Measurements from ENCODE around the gene PTCD3.
A peak's percentile ranks its signal among the peaks of the same experiment; 100 is the strongest.

Gene PTCD3

DNA sequence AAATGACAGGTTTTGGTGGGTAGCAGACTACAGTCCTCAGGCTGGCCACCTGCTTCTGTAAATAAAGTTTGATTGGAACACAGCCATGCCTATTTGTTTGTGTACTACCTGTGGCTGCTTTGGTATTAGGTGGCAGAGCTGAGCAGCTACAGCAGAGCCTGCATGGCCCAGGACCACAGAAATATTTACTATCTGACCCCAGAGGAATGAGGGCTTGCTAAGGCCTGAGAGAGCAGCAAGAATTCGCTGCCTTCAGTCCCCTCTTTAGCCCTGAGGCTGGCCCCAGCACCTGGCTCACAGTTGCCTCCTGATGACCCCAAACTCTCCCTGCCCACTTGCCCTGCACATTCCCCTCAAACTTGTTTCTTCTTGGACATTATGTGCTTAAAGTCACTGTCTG lies 32.8 kb upstream of the PTCD3 start:
- peaks cover 59% of the 10 kb centered on the region for H3K36me3 Mint-ChIP-seq (ENCODE audit: low read depth)
- no peaks in the 10 kb centered on the region for H3K27me3 Mint-ChIP-seq (ENCODE audit: low read depth)
- no peak overlapping the region for H3K4me3 Mint-ChIP-seq
- H3K9me3 Mint-ChIP-seq, result no peaks in the 10 kb centered on the region
- H3K27ac Mint-ChIP-seq, result no peak overlapping the region
- H3K4me1 Mint-ChIP-seq (ENCODE audit: low read depth), result peaks cover 32% of the 10 kb centered on the region

DNA sequence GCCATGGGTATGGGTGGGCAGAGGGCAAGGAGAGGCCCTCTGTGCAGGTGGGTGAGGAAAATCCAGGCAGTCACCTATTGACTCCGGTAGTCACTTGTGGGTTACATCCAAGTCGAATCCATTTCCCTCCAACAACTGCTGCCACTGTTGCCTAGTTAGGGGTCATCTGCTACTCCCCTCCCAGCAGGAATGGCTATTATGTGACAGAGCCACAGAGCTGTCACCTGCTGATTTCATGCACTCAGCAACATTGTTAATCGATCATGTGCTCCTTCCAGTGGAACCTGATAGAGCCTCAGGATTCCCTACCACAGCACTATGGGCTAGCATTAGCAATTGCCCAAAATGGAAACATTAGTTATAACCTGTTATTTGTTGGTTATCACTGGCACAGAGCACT lies 31.8 kb upstream of the PTCD3 start:
- Mint-ChIP-seq H3K9me3 (no peaks in the 10 kb centered on the region), H3K36me3 (ENCODE audit: low read depth) (peaks cover 61% of the 10 kb centered on the region), H3K27ac (no peak overlapping the region), H3K4me3 (no peak overlapping the region), H3K27me3 (ENCODE audit: low read depth) (no peaks in the 10 kb centered on the region), H3K4me1 (ENCODE audit: low read depth) (peaks cover 38% of the 10 kb centered on the region)

DNA sequence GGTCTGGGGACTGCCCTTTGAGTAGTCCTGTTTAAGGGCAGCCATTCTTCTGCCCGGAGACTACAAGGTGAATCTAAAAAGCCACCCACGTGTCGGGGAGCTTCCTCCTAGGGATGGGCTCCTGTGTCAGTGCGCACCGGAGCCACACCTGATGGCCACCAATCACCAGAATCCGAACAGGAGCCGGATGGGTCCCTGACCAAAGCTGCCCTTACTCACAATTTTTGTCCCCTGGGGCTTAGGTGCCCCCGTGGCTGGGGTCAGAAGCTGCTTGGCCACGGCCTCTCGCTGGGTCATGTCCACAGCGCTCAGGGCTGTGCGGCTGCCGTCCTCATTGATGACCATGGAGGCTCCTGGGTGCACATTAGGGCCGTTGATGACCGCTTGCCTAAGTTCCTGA lies 31.2 kb upstream of the PTCD3 start:
- peaks cover 58% of the 10 kb centered on the region for H3K36me3 Mint-ChIP-seq (ENCODE audit: low read depth)
- H3K4me1 Mint-ChIP-seq (ENCODE audit: low read depth), result peaks cover 41% of the 10 kb centered on the region
- no peaks in the 10 kb centered on the region for H3K27me3 Mint-ChIP-seq (ENCODE audit: low read depth)
- no peaks in the 10 kb centered on the region for H3K9me3 Mint-ChIP-seq
- H3K4me3 Mint-ChIP-seq, result no peak overlapping the region
- H3K27ac Mint-ChIP-seq, result no peak overlapping the region

DNA sequence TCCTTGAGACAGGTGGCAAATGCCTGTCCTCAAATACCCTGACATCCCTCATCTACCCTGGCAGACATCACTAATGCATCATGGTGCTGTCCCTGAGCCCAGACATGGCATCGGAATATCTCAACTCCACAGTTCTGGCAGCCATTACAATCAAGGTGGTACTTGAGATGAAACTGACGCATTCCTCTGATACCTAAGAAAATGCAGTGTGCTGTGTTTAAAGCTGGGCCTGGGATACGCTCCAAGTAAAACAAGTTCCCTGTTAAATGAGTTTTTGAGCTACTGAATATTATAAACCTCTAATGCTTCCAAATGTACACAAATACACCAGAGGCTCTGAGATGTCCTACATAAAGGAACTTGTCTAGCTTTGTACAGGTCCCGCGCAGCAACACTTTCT lies 30.1 kb upstream of the PTCD3 start:
- peaks cover 50% of the 10 kb centered on the region for H3K4me1 Mint-ChIP-seq (ENCODE audit: low read depth)
- H3K27ac Mint-ChIP-seq, result no peak overlapping the region
- H3K4me3 Mint-ChIP-seq, result no peak overlapping the region
- peaks cover 55% of the 10 kb centered on the region for H3K36me3 Mint-ChIP-seq (ENCODE audit: low read depth)
- H3K9me3 Mint-ChIP-seq, result no peaks in the 10 kb centered on the region
- H3K27me3 Mint-ChIP-seq (ENCODE audit: low read depth), result no peaks in the 10 kb centered on the region

DNA sequence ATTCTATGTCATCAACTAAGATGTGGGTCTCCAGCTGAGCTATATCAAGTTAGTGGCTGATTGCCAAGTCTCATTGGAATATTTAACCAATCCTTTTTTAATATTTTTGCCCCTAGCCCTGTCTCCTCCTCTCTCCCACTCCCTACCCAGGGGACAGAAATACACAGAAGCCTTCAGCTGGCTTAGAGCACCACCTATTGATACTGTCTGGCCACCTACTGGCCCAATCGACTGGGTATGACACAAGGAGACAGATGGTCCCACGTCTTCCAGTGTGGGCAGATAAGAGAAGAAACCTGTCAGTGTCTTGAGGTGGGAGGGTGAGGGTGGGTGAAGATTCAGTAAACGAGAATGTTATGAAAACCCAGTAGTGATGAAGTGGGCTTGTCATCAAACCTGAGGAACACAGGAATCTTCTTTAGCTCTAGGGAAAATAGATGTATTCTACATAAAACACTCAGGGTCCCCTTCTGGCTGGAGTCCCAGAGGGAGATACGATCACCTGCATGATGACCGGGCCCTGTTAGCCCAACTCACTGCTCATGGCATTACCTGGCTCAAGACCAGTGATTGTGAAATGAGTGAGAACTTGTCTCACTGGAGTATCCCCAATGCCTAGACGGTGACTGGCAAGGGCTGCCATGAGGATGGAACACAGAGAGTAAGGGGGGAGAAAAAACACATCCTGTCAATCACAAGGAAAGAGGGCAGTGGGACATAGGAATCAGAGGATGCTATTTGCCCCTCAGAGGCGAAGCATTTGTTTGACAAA lies 27.1 kb upstream of the PTCD3 start:
- no peaks in the 10 kb centered on the region for H3K9me3 Mint-ChIP-seq
- H3K4me3 Mint-ChIP-seq, result peak overlapping the region; percentile 42
- H3K27ac Mint-ChIP-seq, result peak overlapping the region; percentile 75
- H3K36me3 Mint-ChIP-seq (ENCODE audit: low read depth), result peaks cover 38% of the 10 kb centered on the region
- peaks cover 48% of the 10 kb centered on the region for H3K4me1 Mint-ChIP-seq (ENCODE audit: low read depth)
- H3K27me3 Mint-ChIP-seq (ENCODE audit: low read depth), result no peaks in the 10 kb centered on the region

DNA sequence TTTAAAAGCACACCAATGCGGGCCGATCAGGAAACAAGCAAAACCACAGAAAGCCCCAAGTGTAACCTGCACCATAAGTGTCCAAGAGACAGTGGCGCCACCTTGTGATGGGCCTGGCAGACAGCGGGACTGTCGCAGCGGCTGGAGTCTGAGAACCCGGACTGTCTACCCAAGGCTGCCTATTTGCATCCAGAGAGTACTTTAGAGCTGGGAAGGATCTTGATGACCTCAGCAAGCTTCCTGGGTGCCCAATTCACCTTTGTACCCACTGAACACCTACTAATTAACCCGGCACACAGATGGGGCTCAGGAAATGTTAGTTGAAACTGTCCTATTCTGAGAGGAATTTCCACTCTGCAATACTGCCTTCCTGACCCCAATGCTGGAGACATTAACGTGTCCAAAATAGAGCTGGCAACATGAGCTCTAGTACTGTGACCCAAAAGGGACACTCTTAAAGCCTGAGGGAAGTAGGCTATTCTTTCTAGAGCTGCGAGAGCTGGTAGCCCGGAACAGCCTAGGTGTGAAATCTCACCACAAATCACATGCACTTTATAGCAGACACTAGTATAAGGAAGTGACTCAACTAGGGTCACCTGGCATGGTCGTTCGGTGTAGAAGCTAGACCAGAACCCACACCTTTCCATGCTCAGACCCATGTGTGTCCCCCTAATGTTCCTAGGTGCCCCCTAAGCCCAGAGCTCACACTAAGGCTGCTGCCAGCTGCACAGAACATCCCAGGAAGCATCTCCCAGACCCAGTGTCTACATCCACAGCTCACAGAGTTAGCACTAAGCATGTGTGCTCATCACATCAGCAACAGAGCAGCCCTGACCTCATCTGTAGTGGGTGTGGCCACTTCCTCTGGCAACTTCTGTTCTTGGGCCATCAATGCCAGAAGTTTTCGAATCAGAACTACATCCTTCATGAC lies 25.8 kb upstream of the PTCD3 start:
- Mint-ChIP-seq H3K4me3 (peak overlapping the region; percentile 33), H3K9me3 (no peaks in the 10 kb centered on the region), H3K4me1 (ENCODE audit: low read depth) (peaks cover 48% of the 10 kb centered on the region), H3K27me3 (ENCODE audit: low read depth) (no peaks in the 10 kb centered on the region), H3K27ac (peak overlapping the region; percentile 87), H3K36me3 (ENCODE audit: low read depth) (peaks cover 32% of the 10 kb centered on the region)

DNA sequence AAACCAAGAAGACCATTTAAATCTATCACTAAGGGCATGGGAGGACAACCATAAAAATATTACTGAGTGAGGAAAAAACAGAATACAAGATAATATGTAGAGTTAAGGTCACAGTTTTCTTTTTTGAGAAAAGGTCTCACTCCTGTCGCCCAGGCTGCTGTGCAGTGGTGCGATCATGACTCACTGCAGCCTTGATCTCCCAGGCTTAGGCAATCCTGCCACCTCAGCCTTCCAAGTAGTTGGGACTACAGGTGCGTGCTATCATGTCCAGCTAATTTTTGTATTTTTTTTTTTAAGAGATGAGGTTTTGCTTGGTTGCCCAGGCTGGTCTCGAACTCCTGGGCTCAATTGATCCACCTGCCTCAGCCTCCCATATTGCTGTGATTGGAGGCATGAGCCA lies 24.3 kb upstream of the PTCD3 start:
- Mint-ChIP-seq H3K36me3 (ENCODE audit: low read depth) (peaks cover 31% of the 10 kb centered on the region), H3K27me3 (ENCODE audit: low read depth) (no peaks in the 10 kb centered on the region), H3K4me1 (ENCODE audit: low read depth) (peaks cover 42% of the 10 kb centered on the region), H3K9me3 (no peaks in the 10 kb centered on the region), H3K27ac (no peak overlapping the region), H3K4me3 (no peak overlapping the region)

DNA sequence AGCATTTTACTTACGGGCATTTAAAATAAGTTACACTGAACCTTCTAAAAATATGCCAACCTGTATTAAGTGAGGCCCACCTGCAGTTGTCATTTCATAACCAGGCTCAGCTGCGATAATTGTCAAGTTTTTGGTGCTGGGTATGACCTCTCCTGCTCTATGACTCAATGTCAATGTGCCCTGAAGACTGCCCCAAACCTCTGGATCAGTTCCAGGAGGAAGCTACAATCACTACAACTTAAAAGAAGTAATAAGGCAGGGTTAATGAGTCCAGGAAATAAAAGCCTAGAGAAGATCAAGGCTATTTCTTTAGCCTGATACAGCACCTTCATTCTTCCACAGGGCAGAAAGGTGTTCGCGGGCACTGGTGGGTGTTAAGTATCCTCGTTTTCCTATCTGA lies 23.3 kb upstream of the PTCD3 start:
- no peaks in the 10 kb centered on the region for H3K27me3 Mint-ChIP-seq (ENCODE audit: low read depth)
- H3K27ac Mint-ChIP-seq, result no peak overlapping the region
- H3K4me3 Mint-ChIP-seq, result no peak overlapping the region
- no peaks in the 10 kb centered on the region for H3K9me3 Mint-ChIP-seq
- H3K36me3 Mint-ChIP-seq (ENCODE audit: low read depth), result peaks cover 22% of the 10 kb centered on the region
- peaks cover 32% of the 10 kb centered on the region for H3K4me1 Mint-ChIP-seq (ENCODE audit: low read depth)

DNA sequence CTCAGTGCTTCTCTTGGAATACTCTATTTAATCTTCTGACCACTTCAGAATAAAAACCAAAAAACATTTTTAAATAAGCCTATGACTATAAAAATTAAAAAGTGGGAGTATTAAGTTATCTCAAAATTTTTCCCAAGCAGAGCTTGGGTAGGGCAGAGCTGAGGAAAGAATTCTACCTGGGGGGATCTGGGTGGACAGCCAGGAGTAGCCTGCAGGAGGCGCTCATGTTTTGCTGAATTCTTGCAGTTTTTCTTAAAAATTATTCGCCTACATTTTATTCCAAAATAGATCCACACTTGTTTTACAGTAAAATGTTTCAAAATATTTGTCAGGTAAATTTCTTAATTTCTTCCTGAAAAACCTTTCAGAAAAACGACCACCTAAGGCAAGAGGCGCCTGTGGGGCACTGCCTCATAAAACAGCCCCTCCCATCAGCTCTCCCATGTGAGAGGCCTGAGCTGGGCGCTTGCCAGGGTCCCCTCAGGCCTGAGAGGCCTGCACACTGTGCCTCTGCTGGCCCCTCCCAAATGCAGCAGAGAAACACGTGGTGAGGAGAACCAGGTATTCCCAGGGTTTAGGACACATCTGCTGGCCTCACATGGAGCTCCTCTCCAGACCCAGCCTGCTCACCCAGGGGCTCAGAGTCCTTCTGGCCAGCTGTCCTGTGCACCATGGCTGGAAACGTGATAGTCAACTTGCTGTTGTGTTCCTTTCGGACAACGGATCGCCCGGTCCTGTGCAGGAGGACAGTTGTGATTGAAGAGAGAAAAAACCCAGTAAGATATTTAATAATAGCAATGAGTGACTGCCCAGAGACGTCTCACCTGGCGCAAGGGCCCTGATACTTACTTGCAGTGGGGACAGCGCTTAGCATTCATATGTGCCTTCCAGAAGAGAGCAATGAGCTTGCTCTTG lies 17.8 kb upstream of the PTCD3 start:
- H3K27me3 Mint-ChIP-seq (ENCODE audit: low read depth), result no peaks in the 10 kb centered on the region
- no peak overlapping the region for H3K27ac Mint-ChIP-seq
- H3K9me3 Mint-ChIP-seq, result no peaks in the 10 kb centered on the region
- no peak overlapping the region for H3K4me3 Mint-ChIP-seq
- H3K4me1 Mint-ChIP-seq (ENCODE audit: low read depth), result no peaks in the 10 kb centered on the region
- peaks cover 19% of the 10 kb centered on the region for H3K36me3 Mint-ChIP-seq (ENCODE audit: low read depth)

DNA sequence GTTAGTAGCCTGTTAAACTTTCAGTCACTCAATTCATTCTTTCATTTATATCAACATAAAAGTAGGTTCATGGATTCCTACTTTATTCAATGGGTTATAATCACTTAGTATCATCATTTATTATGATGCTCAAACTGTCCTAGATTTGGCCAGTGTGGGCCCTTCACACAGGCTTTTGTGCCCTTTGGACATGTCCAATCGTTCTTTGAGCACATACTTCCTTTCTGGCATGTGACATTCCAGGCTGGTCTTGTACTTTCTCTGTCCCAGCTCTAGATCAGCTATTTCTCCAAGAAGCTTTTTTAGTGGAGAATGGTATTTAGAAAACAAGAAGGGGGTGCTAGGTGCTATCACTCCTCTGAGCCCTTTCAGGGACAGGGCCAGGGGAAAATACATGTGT lies 11.8 kb upstream of the PTCD3 start:
- no peak overlapping the region for H3K27ac Mint-ChIP-seq
- H3K4me1 Mint-ChIP-seq (ENCODE audit: low read depth), result peaks cover 2% of the 10 kb centered on the region
- peaks cover 25% of the 10 kb centered on the region for H3K36me3 Mint-ChIP-seq (ENCODE audit: low read depth)
- H3K4me3 Mint-ChIP-seq, result no peak overlapping the region
- no peaks in the 10 kb centered on the region for H3K9me3 Mint-ChIP-seq
- H3K27me3 Mint-ChIP-seq (ENCODE audit: low read depth), result no peaks in the 10 kb centered on the region

DNA sequence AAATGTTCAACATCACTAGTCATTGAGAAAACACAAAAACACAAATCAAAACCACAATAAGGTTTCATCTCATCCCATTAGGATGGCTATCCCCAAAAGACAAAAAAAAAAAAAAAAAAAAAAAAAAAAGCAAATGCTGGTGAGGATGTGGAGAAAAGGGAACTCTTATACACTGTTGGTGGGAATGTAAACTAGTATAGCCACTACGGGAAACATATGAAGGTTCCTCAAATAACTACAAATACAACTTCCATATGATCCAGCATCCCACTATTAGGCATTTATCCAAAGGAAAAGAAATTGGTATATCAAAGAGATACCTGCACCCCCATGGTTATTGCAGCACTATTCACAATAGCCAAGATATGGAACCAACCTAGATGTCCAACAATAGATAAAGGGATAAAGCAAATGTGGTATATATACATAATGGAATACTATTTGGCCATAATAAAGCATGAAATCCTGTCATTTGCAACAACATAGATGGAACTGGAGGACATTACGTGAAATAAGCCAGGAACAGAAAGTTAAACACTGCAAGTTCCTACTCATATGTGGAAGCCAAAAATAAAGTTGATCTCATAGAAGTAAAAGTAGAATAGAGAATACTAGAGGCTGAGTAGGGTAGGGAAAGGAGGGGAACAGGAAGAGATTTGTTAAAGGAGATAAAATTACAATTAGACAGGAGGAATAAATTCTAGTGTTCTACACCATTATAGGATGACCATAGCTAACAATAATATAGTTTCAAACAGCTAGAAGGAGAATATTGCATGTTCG lies 8.7 kb upstream of the PTCD3 start:
- Mint-ChIP-seq H3K9me3 (peaks cover 2% of the 10 kb centered on the region), H3K27me3 (ENCODE audit: low read depth) (no peaks in the 10 kb centered on the region), H3K36me3 (ENCODE audit: low read depth) (peaks cover 25% of the 10 kb centered on the region), H3K4me1 (ENCODE audit: low read depth) (peaks cover 7% of the 10 kb centered on the region), H3K4me3 (no peak overlapping the region), H3K27ac (no peak overlapping the region)

DNA sequence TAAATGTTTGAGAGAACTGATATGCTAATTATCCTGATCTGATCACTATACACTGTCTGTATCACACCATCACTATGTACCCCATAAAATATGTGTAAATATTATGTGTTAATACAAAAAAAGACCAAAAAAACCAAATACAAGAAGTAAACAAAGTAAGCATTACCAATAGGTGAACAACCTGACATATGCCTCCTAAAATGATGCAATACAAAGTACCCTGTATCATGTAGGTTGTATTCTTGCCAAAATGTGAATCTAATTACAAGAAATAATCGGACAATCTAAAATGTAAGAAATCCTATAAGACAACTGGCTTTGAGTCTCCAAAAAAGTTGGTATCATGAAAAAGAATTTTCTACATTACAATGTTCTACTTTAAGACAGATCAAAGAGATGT lies 8.1 kb upstream of the PTCD3 start:
- Mint-ChIP-seq H3K27ac (no peak overlapping the region), H3K36me3 (ENCODE audit: low read depth) (peaks cover 31% of the 10 kb centered on the region), H3K9me3 (peaks cover 5% of the 10 kb centered on the region), H3K27me3 (ENCODE audit: low read depth) (no peaks in the 10 kb centered on the region), H3K4me3 (no peak overlapping the region), H3K4me1 (ENCODE audit: low read depth) (peaks cover 12% of the 10 kb centered on the region)

DNA sequence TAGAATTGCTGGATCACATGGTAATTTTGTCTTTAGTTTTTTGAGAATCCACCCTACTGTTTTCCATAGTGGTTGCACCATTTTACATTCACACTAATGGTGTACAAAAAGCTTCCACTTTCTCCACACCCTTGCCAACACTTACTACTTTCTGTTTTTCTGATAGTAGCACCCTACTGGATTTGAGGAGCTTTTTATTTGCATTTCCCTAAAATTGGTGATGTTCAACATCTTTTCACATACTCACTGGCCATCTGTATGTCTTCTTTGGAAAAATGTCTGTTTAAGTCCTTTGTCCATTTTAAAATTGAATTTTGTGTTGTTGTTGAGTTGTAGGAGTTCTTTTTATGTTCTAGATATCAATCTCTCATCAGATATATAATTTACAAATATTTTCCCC lies 3.9 kb upstream of the PTCD3 start:
- Mint-ChIP-seq H3K4me3 (no peak overlapping the region), H3K27ac (no peak overlapping the region), H3K36me3 (ENCODE audit: low read depth) (peaks cover 36% of the 10 kb centered on the region), H3K4me1 (ENCODE audit: low read depth) (peaks cover 34% of the 10 kb centered on the region), H3K27me3 (ENCODE audit: low read depth) (no peaks in the 10 kb centered on the region), H3K9me3 (peaks cover 5% of the 10 kb centered on the region)
